ENCODE data around the gene PPFIBP2. TPM values are rescaled to one million over a fixed set of nuclear protein-coding genes. Genes with fewer than 3 reads are reported as not detected.

PPFIBP2 gene
- total RNA-seq, 1 experiment from 2014 or later: 5.7 TPM

GRCh38 chr11:7576726-7577290 is 63.0 kb downstream of the PPFIBP2 start:
- peaks cover 5% of the 10 kb centered on the region; the same call in 1 of the 2 replicates for H3K27me3 ChIP-seq (ENCODE audit: insufficient read depth, low read length)
- ChIA-PET RAD21 (ENCODE audit: low non-redundant PET in 1 of 2, low total read pairs in 2 of 2, uncharacterized antibody in 2 of 2, unreplicated experiment in 2 of 2) (no interaction called here), POLR2A (no interaction called here), CTCF (no interaction called here)
- no peaks in the 10 kb centered on the region for H3K9me3 ChIP-seq (ENCODE audit: control insufficient read depth in 1 of 2, insufficient read depth in 1 of 2, low read depth in 1 of 2, low read length in 2 of 2)
- no peaks in the 10 kb centered on the region for H3K79me2 ChIP-seq (ENCODE audit: insufficient read depth, low read length)
- H3K4me3 ChIP-seq (replicated peaks in 1 of 2; ENCODE audit: low read depth in 1 of 2, low read length in 2 of 2): no peak overlapping the region
- no TSS peak for BruUV-seq (replicated peaks)
- ATAC-seq (no peak), DNase-seq (ENCODE audit: low read depth, low spot score) (no peak)
- H3K27ac ChIP-seq (ENCODE audit: low read depth, low read length): no peak overlapping the region
- H3K4me2 ChIP-seq (ENCODE audit: low read length): no peak overlapping the region
- no peaks in the 10 kb centered on the region for H3K9me2 ChIP-seq (ENCODE audit: insufficient read depth)
- no peak overlapping the region for H2AFZ ChIP-seq (ENCODE audit: low read depth, low read length, poor library complexity, severe bottlenecking)
- H3K9ac ChIP-seq (ENCODE audit: low read length): no peak overlapping the region
- no peaks in the 10 kb centered on the region for H4K20me1 ChIP-seq (ENCODE audit: insufficient read depth)
- intact Hi-C loops (cut with micrococcal nuclease): no loop called here
- H3K36me3 ChIP-seq (ENCODE audit: control insufficient read depth in 1 of 2, insufficient read depth in 2 of 2, low read length in 2 of 2): no peaks in the 10 kb centered on the region
- TF ChIP-seq FOSL1 (IDR thresholded peaks at IDR 0.05; ENCODE audit: low read depth): no peak
- no peak for TF ChIP-seq ZFX (IDR thresholded peaks at IDR 0.05)
- no peak for TF ChIP-seq SRF (IDR thresholded peaks at IDR 0.05; ENCODE audit: low read depth)
- TF ChIP-seq MAX (IDR thresholded peaks at IDR 0.05): no peak
- no peak for TF ChIP-seq SIN3A (IDR thresholded peaks at IDR 0.05; ENCODE audit: low read depth)
- TF ChIP-seq POLR2AphosphoS5 (IDR thresholded peaks at IDR 0.05; ENCODE audit: low read depth, low read length): no peak
- TF ChIP-seq EZH2 (IDR thresholded peaks at IDR 0.05): no peak
- no peak for TF ChIP-seq RAD21 (IDR thresholded peaks at IDR 0.05; ENCODE audit: low read depth)
- no peak for TF ChIP-seq YY1 (IDR thresholded peaks at IDR 0.05; ENCODE audit: extremely low read depth, insufficient replicate concordance, low read depth, low read length)
- TF ChIP-seq ELF1 (IDR thresholded peaks at IDR 0.05; ENCODE audit: borderline replicate concordance, low read depth): no peak
- TF ChIP-seq ZBTB33 (IDR thresholded peaks at IDR 0.05; ENCODE audit: extremely low read depth, insufficient replicate concordance, low read length): no peak
- TF ChIP-seq CBX3 (IDR thresholded peaks at IDR 0.05; ENCODE audit: low read depth): no peak
- peaks cover 16 to 24% of the 10 kb centered on the region in 2 experiments for H3K4me1 ChIP-seq (ENCODE audit: control insufficient read depth in 1 of 2, insufficient read depth in 2 of 2, low read length in 2 of 2)

Data from HCT116 (cell line).